GM19351 (cell line): Measurements from ENCODE around the gene KRTAP12-1.
"Not testable (repeated sequence)": the region's sequence is repeated elsewhere in the genome, so short reads cannot be mapped to it uniquely, and the experiment has no call there.

ENCODE experiments used
- ATAC-seq: cut with Tn5 transposase; IDR thresholded peaks from one replicate; pipeline ENCODE4 v1.9.1; 2021; ENCODE audit warnings: mild to moderate bottlenecking, moderate library complexity; ENCODE audit not compliant: unreplicated experiment

Gene KRTAP12-1

GRCh38 chr21:44670642-44671432 lies 11.1 kb downstream of the KRTAP12-1 start:
- ATAC-seq: no peak

DNA sequence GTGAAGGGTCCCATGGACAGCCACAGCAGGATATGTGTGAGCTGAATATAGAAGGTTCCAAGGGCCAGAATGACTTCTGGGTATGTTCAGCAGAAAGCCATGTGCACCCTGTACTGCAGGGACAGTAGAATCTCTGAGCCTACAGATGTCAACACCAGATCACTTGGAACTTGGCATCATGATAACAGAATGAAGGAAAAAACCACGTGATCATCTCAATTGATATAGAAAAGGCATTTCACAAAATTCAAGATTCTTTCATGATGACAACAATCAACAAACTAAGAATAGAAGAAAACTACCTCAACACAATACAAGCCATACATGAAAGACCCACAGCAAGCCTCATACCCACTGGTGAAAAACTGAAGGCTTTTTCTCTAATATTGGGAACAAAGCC lies 14.4 kb downstream of the KRTAP12-1 start:
- ATAC-seq: no peak

DNA sequence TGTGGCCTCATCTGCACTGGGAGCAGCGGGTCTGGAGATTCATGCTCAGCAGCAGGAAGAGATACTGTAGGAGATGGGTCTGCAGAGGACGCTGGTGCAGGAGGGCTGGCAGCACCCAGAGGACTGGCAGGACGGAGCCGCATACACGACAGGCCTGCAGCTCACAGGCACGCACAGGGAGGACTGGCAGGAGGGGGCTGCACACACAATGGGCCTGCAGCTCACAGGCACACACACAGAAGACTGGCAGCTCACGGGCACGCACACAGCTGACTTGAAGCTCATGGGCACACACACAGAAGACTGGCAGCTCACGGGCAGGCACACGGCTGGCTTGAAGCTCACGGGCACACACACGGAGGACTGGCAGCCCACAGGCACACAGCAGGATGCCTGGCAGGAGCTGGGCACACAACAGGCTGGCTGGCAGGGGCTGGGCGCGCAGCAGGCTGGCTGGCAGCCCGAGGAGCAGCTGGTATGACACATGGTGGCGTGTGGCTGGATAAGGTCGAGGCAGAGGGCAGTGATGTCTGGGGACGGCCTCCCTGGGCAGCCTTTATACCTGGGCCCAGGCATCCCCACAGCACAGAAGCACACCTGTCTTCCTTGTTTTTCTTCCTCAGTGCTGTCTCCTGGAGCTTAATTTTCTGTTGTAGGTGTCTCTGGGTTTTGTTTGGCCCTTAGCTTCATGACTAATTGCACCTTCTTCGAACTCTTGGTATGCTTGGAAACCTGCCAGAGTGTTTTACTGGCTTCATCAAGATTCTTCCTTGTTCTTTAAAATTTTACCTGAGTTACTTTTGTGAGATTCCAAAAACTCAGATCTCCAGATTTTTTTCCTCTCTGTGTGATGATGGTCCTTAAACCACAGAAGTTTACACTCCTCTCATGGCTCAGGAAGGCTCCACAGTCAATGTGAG lies 15.3 kb downstream of the KRTAP12-1 start, which contains the start of gene KRTAP12-2:
Gene KRTAP12-2 (minus strand): TSS at position 527 of the 920 bp plus-strand sequence. CDS start 41 bp downstream, at position 486.
- no peak for ATAC-seq

DNA sequence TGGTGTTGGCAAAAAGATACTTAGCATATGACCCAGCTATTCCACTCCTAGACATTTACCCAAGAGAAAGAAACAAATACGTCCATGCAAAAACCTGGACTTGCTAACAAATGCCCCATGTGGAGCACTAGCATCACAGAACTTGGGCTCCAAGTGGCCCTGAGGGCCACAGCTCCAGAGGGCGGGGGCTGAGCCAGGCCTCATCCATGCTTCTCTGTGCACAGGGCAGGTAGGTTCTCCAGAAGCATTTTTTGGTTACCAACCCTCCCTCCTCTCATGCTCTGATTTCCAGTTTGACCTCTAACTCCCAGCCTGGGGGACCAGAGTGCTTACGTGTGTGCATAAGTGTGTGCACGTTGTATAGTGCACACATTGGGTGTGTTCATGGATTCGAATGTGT lies 17.3 kb downstream of the KRTAP12-1 start:
- ATAC-seq: no peak

GRCh38 chr21:44661567-44661966 lies 20.4 kb downstream of the KRTAP12-1 start:
- ATAC-seq: not testable (repeated sequence)

- no peak for ATAC-seq
These were observed 22.9 kb downstream of the KRTAP12-1 start for GRCh38 chr21:44658913-44659595.

DNA sequence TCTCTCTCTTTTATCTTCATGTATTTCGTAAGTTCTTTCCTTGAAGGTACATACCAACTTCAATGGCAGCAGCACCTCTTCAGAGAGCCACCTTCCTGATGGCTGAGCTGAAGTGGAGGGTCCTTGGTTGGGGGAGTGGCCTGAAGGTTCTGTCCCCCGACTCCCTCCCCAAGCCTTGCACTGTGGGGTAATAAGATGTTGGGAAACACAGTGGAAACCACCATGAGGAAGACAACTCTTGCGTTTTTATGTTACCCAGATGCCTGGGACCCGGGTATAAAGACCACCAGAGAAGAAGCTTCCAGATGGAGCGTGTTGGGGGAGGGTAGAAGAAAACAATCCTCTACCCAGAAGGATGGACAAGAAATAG lies 23.4 kb downstream of the KRTAP12-1 start:
- no peak for ATAC-seq

DNA sequence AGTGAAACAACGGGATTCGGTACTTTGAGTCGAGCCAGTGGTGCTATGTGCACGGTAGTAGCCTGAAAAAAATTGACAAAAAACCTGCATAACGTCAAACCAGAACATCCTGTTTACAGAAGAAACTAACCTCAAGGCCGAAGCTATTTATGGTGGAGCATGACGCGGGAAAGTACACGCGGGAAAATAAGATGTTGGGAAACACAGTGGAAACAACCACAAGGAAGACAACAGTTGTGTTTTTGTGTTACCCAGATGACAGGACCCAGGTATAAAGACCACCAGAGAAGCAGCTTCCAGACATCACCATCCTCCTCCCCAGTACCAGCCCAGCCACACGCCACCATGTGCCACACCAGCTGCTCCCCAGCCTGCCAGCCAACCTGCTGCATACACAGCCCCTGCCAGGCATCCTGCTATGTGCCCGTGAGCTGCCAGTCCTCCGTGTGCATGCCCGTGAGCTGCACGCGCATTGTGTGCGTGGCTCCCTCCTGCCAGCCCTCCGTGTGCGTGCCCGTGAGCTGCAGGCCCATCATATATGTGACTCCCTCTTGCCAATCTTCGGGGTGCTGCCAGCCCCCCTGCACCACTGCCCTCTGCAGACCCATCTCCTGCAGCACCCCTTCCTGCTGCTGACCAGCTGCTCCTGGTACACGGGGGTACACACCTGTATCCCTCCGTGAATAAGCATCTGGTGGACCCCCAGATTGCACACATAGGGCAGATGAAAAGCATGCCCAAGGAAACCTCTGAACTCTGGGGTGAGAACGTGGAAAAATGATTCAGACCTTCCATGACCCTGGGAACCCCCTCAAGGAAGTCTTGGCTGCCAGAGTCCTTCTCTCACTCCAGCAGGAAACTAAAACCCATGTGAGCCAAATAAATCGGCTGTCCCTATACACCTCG lies 24.1 kb downstream of the KRTAP12-1 start, which contains the start of gene KRTAP12-3:
Gene KRTAP12-3 (plus strand): TSS at position 298 of the 906 bp plus-strand sequence. CDS start 48 bp downstream, at position 346.
- no peak for ATAC-seq

- ATAC-seq: no peak
These were observed 25.1 kb downstream of the KRTAP12-1 start for GRCh38 chr21:44656868-44657267.

- no peak for ATAC-seq
These were observed 27.3 kb downstream of the KRTAP12-1 start, which contains the start of gene KRTAP12-4 for GRCh38 chr21:44654576-44655175. TSS of gene KRTAP12-4 (minus strand) at chr21:44654659. CDS start at chr21:44654614, 45 bp downstream.

DNA sequence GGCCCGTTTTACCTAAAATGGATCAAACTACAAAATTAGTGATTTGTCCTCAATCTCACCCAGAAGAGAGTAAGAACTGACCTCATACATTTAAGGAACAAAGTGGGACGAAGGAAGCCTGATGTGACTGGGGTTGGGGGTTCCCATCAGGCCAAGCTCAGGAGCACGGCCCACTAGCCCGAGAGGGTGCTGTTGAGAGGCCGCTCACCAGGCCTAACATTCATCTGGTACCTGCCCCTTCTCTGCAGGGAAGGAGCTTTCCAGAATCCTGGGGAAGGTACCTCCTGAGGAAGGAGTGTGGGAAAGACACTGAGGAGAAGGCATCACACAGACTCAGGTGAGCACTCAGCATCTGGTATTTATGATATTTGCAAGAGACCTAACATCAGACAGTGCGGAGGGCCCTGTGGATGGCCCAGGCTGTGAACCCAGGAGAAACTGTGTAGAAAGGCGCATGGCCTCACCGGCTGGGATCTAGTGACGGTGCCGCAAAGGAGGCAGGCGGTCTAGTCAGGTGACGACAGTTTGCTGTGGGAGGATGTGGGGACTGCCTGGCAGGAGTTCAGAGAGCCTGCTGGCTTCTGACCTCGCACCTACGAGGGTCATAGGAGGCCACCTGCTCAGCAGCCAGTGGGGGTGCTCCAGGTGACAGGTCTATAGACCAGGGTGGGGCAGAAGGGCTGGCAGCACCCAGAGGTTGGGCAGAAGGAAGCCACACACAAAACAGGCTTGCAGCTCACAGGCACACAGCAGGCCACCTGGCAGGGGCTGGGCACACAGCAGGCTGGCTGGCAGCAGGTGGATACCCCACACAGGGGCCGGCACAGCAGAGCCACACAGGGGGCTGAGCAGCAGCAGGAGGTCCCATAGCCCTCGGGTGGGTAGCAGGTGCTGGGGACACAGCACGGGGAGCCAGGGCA lies 28.0 kb downstream of the KRTAP12-1 start:
- no peak for ATAC-seq

DNA sequence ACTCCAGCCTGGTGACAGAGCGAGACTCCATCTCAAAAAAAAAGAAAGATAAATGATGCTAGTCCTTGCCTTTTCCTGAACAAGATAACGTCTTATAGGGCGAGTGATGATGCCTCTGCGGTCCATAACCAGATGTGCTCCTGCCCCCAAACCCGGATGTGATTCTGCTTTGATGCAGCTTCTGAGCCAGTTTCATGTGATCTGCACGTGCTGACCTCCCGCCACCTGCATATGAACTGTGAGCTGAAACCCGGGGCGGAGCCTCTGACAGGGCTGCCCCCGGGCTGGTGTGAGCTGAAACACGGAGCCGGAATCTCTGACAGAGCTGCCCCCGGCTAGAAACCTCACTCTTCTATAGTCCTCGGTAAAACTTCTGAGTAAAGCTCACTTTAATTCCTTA lies 28.8 kb downstream of the KRTAP12-1 start:
- no peak for ATAC-seq

DNA sequence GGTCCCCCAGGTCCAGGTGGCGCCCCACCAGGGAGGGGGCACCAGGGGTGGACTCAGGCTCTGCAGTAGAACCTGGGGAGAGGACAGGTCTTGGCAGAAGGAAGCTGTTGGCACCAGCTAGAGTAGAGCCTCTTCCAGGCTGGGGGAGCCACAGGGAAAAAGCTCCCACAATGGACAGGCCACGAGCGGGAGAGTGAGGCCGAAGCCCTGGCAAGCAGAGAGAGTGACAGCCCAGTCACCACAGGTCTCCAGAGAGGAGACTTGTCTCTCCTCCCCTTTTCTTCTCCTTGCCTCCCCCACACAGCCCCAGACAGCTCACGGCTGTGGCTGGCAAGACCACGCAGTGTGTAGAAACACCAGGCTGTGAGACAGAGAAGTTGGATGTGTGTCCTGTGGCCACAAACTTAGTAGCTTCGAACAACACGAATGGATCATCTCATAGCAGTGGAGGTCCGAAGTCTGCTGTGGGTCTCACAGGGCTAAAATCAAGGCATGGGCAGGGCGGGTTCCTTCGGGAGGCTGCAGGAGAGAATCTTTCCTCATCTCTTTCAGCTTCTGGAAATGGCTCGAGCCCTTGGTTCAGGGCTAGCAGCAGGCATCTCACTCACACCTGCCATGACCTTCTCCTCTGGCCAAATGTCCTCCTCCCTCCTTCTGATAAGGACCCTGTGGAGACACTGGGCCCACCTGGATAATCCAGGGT lies 30.8 kb downstream of the KRTAP12-1 start:
- no peak for ATAC-seq

- ATAC-seq: no peak
These were observed 31.5 kb downstream of the KRTAP12-1 start for GRCh38 chr21:44650265-44650972.

GRCh38 chr21:44649521-44650100 lies 32.4 kb downstream of the KRTAP12-1 start:
- no peak for ATAC-seq

DNA sequence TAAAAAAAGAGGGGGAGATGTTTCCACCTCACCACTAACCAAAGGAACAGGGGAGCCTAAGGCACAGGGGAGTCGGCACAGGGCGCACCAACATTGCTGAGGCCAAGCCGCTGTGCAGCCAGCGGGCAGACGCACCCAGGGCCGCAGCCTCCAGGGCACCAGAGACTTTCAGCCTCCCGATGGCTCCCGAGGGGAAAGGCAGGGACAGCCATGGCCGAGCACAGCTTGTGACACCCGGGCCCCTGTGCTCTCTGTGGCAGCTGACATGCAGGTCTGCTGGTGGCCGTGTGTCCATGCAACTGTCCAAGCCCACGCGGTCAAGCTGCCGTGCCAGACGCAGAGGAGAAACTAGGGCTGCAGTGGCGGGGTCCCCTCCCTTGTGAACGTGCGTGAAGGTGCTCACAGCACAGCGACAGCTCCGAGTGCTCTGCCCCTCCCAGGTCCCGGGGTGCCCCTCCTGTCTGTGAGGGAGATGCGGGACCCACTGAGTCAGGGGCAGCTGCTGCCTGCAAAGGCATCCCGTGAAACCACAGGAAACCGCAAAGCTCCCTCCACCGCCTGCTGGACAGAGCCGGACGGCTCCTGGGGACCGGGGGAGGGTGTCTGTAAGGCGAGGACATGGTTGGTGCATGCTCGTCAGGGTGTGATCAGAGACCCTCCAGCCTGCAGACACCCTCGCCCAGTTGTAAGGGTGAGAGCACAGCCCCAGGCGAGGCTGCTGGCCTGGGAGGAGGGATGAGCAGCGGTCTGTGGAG lies 33.2 kb downstream of the KRTAP12-1 start:
- ATAC-seq: no peak
